Upper lobe of left lung (tissue), 6 donors: ENCODE data around the gene CDH26. TPM values are rescaled to one million over a fixed set of nuclear protein-coding genes. Genes with fewer than 3 reads are reported as not detected.

Experiments
- ATAC-seq, 2 donors: fragments of 200-7000 bp; cut with Tn5 transposase; one replicate each; pipeline ENCODE4 v1.9.1; 2022; ENCODE audit warnings: mild to moderate bottlenecking in 2 of 2, moderate library complexity in 2 of 2; ENCODE audit not compliant: low FRiP score in 2 of 2
- DNase-seq, 2 donors: peaks; one replicate each; pipeline ENCODE4 v3.0.0-alpha.2; 2019 to 2020
- H3K27ac ChIP-seq, 4 donors: fragments of 200-600 bp; sonication (generic); one replicate each; pipeline ENCODE4 v1.5.1; 2016 to 2019
- H3K27me3 ChIP-seq, 4 donors: fragments of 200-600 bp; sonication (generic); one replicate each; pipeline ENCODE4 v1.5.1; 2017 to 2019
- H3K36me3 ChIP-seq, 4 donors: fragments of 200-600 bp; sonication (generic); one replicate each; pipeline ENCODE4 v1.5.1; 2016 to 2019
- H3K4me1 ChIP-seq, 4 donors: fragments of 200-600 bp; sonication (generic); one replicate each; pipeline ENCODE4 v1.5.1; 2018 to 2019
- H3K4me3 ChIP-seq, 4 donors: fragments of 200-600 bp; sonication (generic); one replicate each; pipeline ENCODE4 v1.5.1; 2017 to 2019; ENCODE audit warnings: mild to moderate bottlenecking in 2 of 4, moderate library complexity in 1 of 4
- H3K9me3 ChIP-seq, 4 donors: fragments of 200-600 bp; sonication (generic); one replicate each; pipeline ENCODE4 v1.5.1; 2018 to 2019
- CTCF ChIP-seq, 6 experiments: fragments of 450-650 bp in 4 of 6; fragments of 200-600 bp in 2 of 6; sonication (generic) in 2 of 6; IDR thresholded peaks; one replicate each; pipeline ENCODE4 v1.5.1; 2016 to 2019; ENCODE audit warnings: antibody characterized with exemption in 6 of 6
- EP300 ChIP-seq, 4 donors: sonication (generic); formaldehyde crosslinking; IDR thresholded peaks; one replicate each; pipeline ENCODE4 v1.5.1; 2017; ENCODE audit warnings: antibody characterized with exemption in 4 of 4, control low read depth in 2 of 4
- POLR2A ChIP-seq, 4 donors: fragments of 450-650 bp; IDR thresholded peaks; one replicate each; pipeline ENCODE4 v1.5.1; 2016 to 2017; ENCODE audit warnings: antibody characterized with exemption in 4 of 4, mild to moderate bottlenecking in 2 of 4
- POLR2AphosphoS5 ChIP-seq, 2 donors: sonication (generic); formaldehyde crosslinking; IDR thresholded peaks; one replicate each; pipeline ENCODE4 v1.5.1; 2017; ENCODE audit warnings: antibody characterized with exemption in 2 of 2
- WGBS, 2 donors: methylation state at CpG; one replicate each; pipeline ENCODE4 v1.1.5; 2017 to 2018; 5-methylcytosine and 5-hydroxymethylcytosine counted together
- total RNA-seq, 6 donors: library from RNA; depleted of rRNA in 4 of 6; stranded (reverse); fragments of >200 nt in 4 of 6; gene quantifications; one replicate each; pipeline versions ENCODE4 v1.1.0 to v1.2.1, GENCODE V29; 2016 to 2021
- donor health status: DM: no; HTN: no; CAD: no; lungs with moderate emphysema.
- donor health status: DM: no; HTN: yes; CAD: no; lungs with severe emphysema.

Gene CDH26
- total RNA-seq, 6 donors from 2014 or later, result 4.0 to 18.9 (median 11.1) TPM

- Histone ChIP-seq H3K4me3 (peak overlapping the region in 3 of 4 donors; percentile 17 to 43 (median 28)), H3K27me3 (no peaks in the 10 kb centered on the region), H3K36me3 (no peaks in the 10 kb centered on the region), H3K27ac (peak overlapping the region; percentile 4 to 84 (median 30)), H3K9me3 (no peaks in the 10 kb centered on the region), H3K4me1 (peaks cover 0 to 20% (median 9%) of the 10 kb centered on the region in 4 donors)
- no peak for TF ChIP-seq CTCF (IDR thresholded peaks at IDR 0.05)
- no peak for TF ChIP-seq POLR2AphosphoS5 (IDR thresholded peaks at IDR 0.05)
- no peak for TF ChIP-seq POLR2A (IDR thresholded peaks at IDR 0.05)
- peak in 1 of 4 donors; percentile 60 for TF ChIP-seq EP300 (IDR thresholded peaks at IDR 0.05)
- no peak for DNase-seq
- ATAC-seq, result peak; percentile 30 to 37
- WGBS, 2 donors, result 36 to 39% methylated on average over 18 of the region's 18 CpGs
Measured at GRCh38 chr20:59993736-59994430, 35.7 kb downstream of the CDH26 start.

- Histone ChIP-seq H3K9me3 (no peaks in the 10 kb centered on the region), H3K36me3 (no peaks in the 10 kb centered on the region), H3K27me3 (no peaks in the 10 kb centered on the region), H3K4me1 (peaks cover 0 to 20% (median 9%) of the 10 kb centered on the region in 4 donors), H3K4me3 (peak overlapping the region in 3 of 4 donors; percentile 17 to 43 (median 28)), H3K27ac (peak overlapping the region in 2 of 4 donors; percentile 4 to 84)
- ATAC-seq (peak; percentile 58 to 90), DNase-seq (peak in 1 of 2 donors; percentile 89)
- WGBS, 2 donors, result 20 to 58% methylated on average over 1 to 5 of the region's 5 CpGs
- TF ChIP-seq CTCF (IDR thresholded peaks at IDR 0.05), result no peak
- TF ChIP-seq POLR2AphosphoS5 (IDR thresholded peaks at IDR 0.05), result peak in 1 of 2 donors; percentile 10
- peak in 1 of 4 donors; percentile 54 for TF ChIP-seq POLR2A (IDR thresholded peaks at IDR 0.05)
- TF ChIP-seq EP300 (IDR thresholded peaks at IDR 0.05), result no peak
Measured at GRCh38 chr20:59994697-59995122, 36.5 kb downstream of the CDH26 start.

- ATAC-seq, result no peak
- Histone ChIP-seq H3K4me3 (no peak overlapping the region), H3K27me3 (no peaks in the 10 kb centered on the region), H3K27ac (no peak overlapping the region), H3K9me3 (no peaks in the 10 kb centered on the region), H3K4me1 (peaks cover 0 to 17% (median 9%) of the 10 kb centered on the region in 4 donors), H3K36me3 (no peaks in the 10 kb centered on the region)
- TF ChIP-seq EP300 (IDR thresholded peaks at IDR 0.05) (no peak), CTCF (IDR thresholded peaks at IDR 0.05) (no peak), POLR2AphosphoS5 (IDR thresholded peaks at IDR 0.05) (no peak), POLR2A (IDR thresholded peaks at IDR 0.05) (no peak)
- 100% methylated on average over 1 of the region's 1 CpG; no CpG with 5 or more reads in 1 of the 2 donors for WGBS, 2 donors
- DNase-seq, result no peak
Measured at GRCh38 chr20:59996108-59996507, 37.9 kb downstream of the CDH26 start.

GRCh38 chr20:59997896-59998295, 39.7 kb downstream of the CDH26 start:
- ATAC-seq (no peak), DNase-seq (no peak)
- H3K4me1 ChIP-seq, result peaks cover 0 to 14% (median 9%) of the 10 kb centered on the region in 4 donors
- H3K36me3 ChIP-seq, result no peaks in the 10 kb centered on the region
- H3K27ac ChIP-seq, result no peak overlapping the region
- 82 to 92% methylated on average over 2 of the region's 2 CpGs for WGBS, 2 donors
- no peaks in the 10 kb centered on the region for H3K27me3 ChIP-seq
- no peak for TF ChIP-seq CTCF (IDR thresholded peaks at IDR 0.05)
- no peak for TF ChIP-seq POLR2AphosphoS5 (IDR thresholded peaks at IDR 0.05)
- no peak for TF ChIP-seq POLR2A (IDR thresholded peaks at IDR 0.05)
- no peak for TF ChIP-seq EP300 (IDR thresholded peaks at IDR 0.05)
- H3K4me3 ChIP-seq, result no peak overlapping the region
- H3K9me3 ChIP-seq, result no peaks in the 10 kb centered on the region
